ENCODE results near the gene UBASH3B. TPM values are rescaled to one million over a fixed set of nuclear protein-coding genes. Genes with fewer than 3 reads are reported as not detected.

Gene UBASH3B
- total and polyA plus RNA-seq, 2 experiments from 2014 or later, result 5.1 to 11.1 TPM

DNA sequence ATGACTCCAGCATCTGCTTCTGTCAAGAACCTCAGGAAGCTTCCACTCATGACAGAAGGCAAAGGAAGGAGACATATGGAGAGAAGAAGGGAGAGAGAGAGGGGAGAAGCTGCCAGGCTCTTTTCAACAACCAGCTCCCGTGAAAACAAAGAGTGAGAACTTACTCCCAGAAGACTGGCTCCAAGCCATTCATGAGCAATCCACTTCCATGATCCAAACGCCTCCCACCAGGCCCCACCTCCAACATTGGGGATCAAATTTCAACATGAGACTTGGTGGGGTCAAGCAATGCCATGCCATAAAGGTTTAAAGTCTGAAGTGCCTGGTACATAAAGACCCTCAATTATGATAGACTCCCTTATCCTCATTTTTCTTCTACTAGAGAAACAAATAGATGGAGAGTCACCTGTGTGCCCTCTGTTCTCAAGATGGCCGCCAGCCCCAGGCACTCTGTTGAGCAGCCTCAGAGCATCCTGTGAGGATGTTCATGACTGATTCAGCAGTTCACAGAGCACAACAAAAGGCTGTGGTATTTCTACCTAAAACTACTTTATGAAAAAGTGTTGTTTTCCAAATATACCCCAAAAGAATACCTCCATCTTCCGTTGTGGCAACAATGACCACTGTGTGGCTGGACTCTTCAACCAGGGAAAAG is 113.7 kb downstream of the UBASH3B start:
- Histone ChIP-seq H3K27me3 (peaks cover 5% of the 10 kb centered on the region), H3K36me3 (replicated peaks; ENCODE audit: insufficient read depth, low read depth) (no peaks in the 10 kb centered on the region), H3K4me2 (no peak overlapping the region), H3K79me2 (no peaks in the 10 kb centered on the region), H2AFZ (no peak overlapping the region), H3K9me3 (ENCODE audit: low read depth) (no peaks in the 10 kb centered on the region), H3K4me1 (ENCODE audit: insufficient read depth) (no peaks in the 10 kb centered on the region), H3K27ac (no peak overlapping the region), H4K20me1 (ENCODE audit: insufficient read depth, poor library complexity, severe bottlenecking) (no peaks in the 10 kb centered on the region), H3K9me2 (replicated peaks; ENCODE audit: insufficient read depth) (no peaks in the 10 kb centered on the region), H3K4me3 (no peak overlapping the region)
- 79% methylated on average over 4 of the region's 4 CpGs for WGBS (ENCODE audit: low lambda C conversion rate, missing lambda C conversion rate)
- no peak for DNase-seq (ENCODE audit: low spot score)
- no peak for TF ChIP-seq EZH2phosphoT487 (IDR thresholded peaks at IDR 0.05; ENCODE audit: low read depth, severe bottlenecking, unreplicated experiment)

DNA sequence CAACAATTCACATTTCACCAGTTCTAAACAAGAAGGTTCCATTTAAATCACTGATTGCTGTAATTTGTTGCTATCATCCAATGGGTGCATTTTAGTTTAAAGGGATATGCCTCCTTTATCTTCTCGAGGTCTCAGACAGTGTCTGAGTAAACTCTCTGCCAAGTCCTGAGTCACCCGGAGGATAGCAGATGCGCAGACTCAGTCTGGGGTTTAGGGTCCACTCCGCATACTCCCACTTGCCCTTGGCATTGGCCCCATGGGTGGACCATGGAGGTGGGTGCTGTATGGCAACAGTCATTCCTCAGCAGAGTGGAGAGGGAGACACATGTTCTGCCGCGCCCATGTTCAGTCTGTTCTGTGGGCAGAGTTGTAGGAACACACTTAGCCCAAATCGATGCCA is 117.4 kb downstream of the UBASH3B start:
- 77% methylated on average over 7 of the region's 7 CpGs for WGBS (ENCODE audit: low lambda C conversion rate, missing lambda C conversion rate)
- Histone ChIP-seq H3K4me2 (no peak overlapping the region), H3K4me3 (no peak overlapping the region), H3K79me2 (no peaks in the 10 kb centered on the region), H3K9me2 (replicated peaks; ENCODE audit: insufficient read depth) (no peaks in the 10 kb centered on the region), H3K27ac (no peak overlapping the region), H2AFZ (no peak overlapping the region), H4K20me1 (ENCODE audit: insufficient read depth, poor library complexity, severe bottlenecking) (no peaks in the 10 kb centered on the region), H3K27me3 (peaks cover 5% of the 10 kb centered on the region), H3K9me3 (ENCODE audit: low read depth) (no peaks in the 10 kb centered on the region), H3K36me3 (replicated peaks; ENCODE audit: insufficient read depth, low read depth) (no peaks in the 10 kb centered on the region), H3K4me1 (ENCODE audit: insufficient read depth) (no peaks in the 10 kb centered on the region)
- no peak for DNase-seq (ENCODE audit: low spot score)
- no peak for TF ChIP-seq EZH2phosphoT487 (IDR thresholded peaks at IDR 0.05; ENCODE audit: low read depth, severe bottlenecking, unreplicated experiment)
- TF ChIP-seq, protein P1, sequence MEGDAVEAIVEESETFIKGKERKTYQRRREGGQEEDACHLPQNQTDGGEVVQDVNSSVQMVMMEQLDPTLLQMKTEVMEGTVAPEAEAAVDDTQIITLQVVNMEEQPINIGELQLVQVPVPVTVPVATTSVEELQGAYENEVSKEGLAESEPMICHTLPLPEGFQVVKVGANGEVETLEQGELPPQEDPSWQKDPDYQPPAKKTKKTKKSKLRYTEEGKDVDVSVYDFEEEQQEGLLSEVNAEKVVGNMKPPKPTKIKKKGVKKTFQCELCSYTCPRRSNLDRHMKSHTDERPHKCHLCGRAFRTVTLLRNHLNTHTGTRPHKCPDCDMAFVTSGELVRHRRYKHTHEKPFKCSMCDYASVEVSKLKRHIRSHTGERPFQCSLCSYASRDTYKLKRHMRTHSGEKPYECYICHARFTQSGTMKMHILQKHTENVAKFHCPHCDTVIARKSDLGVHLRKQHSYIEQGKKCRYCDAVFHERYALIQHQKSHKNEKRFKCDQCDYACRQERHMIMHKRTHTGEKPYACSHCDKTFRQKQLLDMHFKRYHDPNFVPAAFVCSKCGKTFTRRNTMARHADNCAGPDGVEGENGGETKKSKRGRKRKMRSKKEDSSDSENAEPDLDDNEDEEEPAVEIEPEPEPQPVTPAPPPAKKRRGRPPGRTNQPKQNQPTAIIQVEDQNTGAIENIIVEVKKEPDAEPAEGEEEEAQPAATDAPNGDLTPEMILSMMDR (IDR thresholded peaks at IDR 0.05; ENCODE audit: poor library complexity), result no peak
- TF ChIP-seq EZH2 (IDR thresholded peaks at IDR 0.05; ENCODE audit: borderline replicate concordance), result no peak

DNA sequence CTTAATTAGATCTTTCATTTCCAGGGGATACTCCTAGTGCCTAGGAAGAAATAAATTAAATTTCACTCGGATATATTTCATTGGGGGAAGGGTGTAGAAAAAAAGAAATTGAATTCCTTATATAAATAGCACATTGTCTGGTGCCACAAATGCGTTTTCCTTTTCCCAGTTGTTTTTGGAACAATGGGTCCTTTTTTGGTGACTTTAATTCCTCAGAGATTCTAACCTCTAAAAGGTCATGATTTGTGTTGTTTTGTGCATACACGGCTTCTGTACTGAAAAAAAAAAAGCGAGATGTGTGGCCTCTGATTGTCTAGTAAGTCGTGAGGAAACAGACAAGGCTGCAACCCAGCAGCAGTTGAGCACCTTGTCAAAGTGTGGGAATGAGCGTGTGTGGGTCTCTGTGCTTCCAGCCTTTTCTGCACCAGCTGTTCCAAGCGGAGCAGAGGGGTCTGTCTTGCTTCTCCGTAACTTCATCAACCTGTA is 118.3 kb downstream of the UBASH3B start:
- Histone ChIP-seq H2AFZ (no peak overlapping the region), H3K79me2 (no peaks in the 10 kb centered on the region), H3K9me3 (ENCODE audit: low read depth) (no peaks in the 10 kb centered on the region), H3K36me3 (replicated peaks; ENCODE audit: insufficient read depth, low read depth) (no peaks in the 10 kb centered on the region), H3K27ac (no peak overlapping the region), H3K4me3 (no peak overlapping the region), H3K4me2 (no peak overlapping the region), H3K27me3 (peaks cover 5% of the 10 kb centered on the region), H4K20me1 (ENCODE audit: insufficient read depth, poor library complexity, severe bottlenecking) (no peaks in the 10 kb centered on the region), H3K9me2 (replicated peaks; ENCODE audit: insufficient read depth) (no peaks in the 10 kb centered on the region), H3K4me1 (ENCODE audit: insufficient read depth) (no peaks in the 10 kb centered on the region)
- WGBS (ENCODE audit: low lambda C conversion rate, missing lambda C conversion rate), result 71% methylated on average over 8 of the region's 8 CpGs
- TF ChIP-seq, protein P1 (IDR thresholded peaks at IDR 0.05; ENCODE audit: poor library complexity), result no peak
- no peak for TF ChIP-seq EZH2 (IDR thresholded peaks at IDR 0.05; ENCODE audit: borderline replicate concordance)
- TF ChIP-seq EZH2phosphoT487 (IDR thresholded peaks at IDR 0.05; ENCODE audit: low read depth, severe bottlenecking, unreplicated experiment), result no peak
- no peak for DNase-seq (ENCODE audit: low spot score)

DNA sequence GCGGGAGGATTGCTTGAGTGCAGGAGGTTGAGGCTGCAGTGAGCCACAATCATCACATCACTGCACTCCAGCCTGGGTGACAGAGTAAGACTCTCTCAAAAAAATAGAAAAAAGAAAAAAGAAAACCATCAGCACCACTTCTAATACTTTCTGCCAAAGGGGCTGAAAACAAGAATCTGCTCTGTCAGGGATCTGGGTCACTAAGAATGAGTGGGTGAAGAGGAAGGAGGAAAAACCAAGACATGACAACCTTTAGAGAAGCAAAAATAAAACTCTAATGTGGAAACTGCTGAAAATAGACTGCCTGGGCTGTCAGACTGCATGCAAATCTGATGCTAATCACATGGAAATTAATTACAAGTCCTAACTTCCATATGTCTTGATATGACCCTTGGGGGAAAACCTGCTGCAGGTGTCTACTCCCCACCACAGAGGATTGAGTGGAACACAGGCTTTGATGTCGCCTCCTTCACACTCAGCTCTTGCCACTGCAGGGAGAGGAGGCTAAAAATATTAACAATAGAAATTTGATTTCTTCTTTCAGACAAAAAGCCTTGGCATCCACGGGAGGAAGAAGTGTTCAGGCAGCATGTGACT is 120.3 kb downstream of the UBASH3B start:
- DNase-seq (ENCODE audit: low spot score), result no peak
- no peaks in the 10 kb centered on the region for H3K4me1 ChIP-seq (ENCODE audit: insufficient read depth)
- WGBS (ENCODE audit: low lambda C conversion rate, missing lambda C conversion rate), result 78% methylated on average over 3 of the region's 3 CpGs
- H3K4me2 ChIP-seq, result no peak overlapping the region
- TF ChIP-seq EZH2 (IDR thresholded peaks at IDR 0.05; ENCODE audit: borderline replicate concordance) (no peak), EZH2phosphoT487 (IDR thresholded peaks at IDR 0.05; ENCODE audit: low read depth, severe bottlenecking, unreplicated experiment) (no peak)
- TF ChIP-seq, protein P1 (IDR thresholded peaks at IDR 0.05; ENCODE audit: poor library complexity), result no peak
- H3K4me3 ChIP-seq, result no peak overlapping the region
- no peak overlapping the region for H2AFZ ChIP-seq
- peaks cover 5% of the 10 kb centered on the region for H3K27me3 ChIP-seq
- no peaks in the 10 kb centered on the region for H3K36me3 ChIP-seq (replicated peaks; ENCODE audit: insufficient read depth, low read depth)
- H3K9me3 ChIP-seq (ENCODE audit: low read depth), result no peaks in the 10 kb centered on the region
- no peaks in the 10 kb centered on the region for H3K9me2 ChIP-seq (replicated peaks; ENCODE audit: insufficient read depth)
- no peak overlapping the region for H3K27ac ChIP-seq
- H4K20me1 ChIP-seq (ENCODE audit: insufficient read depth, poor library complexity, severe bottlenecking), result no peaks in the 10 kb centered on the region
- H3K79me2 ChIP-seq, result no peaks in the 10 kb centered on the region
